ENCODE measurements around the gene MALL.
"Not testable (repeated sequence)": the region's sequence is repeated elsewhere in the genome, so short reads cannot be mapped to it uniquely, and the experiment has no call there.

Gene MALL

DNA sequence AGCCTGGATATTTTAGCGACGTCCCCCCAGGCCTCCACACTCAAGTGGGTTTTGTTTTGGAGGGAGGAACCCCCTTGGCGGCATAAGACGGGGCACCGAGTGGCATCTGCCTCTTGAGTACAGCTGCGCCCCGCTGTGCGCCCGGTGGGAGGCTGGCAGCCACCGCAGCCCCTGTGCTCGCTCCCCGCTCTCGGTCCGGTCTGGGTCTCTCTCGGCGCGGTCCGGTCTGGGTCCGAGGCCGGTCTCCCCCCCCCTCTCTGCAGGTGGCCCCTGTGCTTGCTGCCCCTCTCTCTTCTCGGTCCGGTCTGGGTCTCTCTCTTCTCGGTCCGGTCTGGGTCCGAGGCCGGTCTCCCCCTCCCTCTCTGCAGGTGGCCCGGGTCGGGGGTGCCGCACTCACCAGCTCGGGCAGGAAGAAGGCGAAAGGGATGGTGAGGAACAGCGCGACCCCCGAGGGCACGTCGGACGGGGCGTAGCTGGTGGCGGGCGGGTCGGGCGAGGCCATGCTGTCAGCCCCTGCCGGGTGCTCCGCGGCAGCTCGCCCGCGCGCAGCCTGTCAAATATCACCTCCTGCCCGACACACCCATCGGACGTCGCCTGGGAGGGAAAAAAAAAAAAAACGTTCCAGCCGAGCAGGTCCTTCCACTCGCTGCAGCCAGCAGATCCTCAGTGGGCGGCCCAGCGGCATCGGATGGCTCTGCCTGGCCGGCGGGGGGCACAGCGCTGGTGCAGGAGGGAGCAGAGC is at the start of gene MALL:
TSS of gene MALL (minus strand) at position 532 of the 742 bp plus-strand sequence. CDS start at position 502, 30 bp downstream.
- DNase-seq, result no peak
- no peaks in the 10 kb centered on the region for H3K9me3 ChIP-seq
- intact Hi-C loops (cut with DNase I; ENCODE audit: low total_unique reads), result no loop called here
- peaks cover 0 to 22% (median 17%) of the 10 kb centered on the region in 4 donors for H3K4me1 ChIP-seq
- TF ChIP-seq, protein P1, sequence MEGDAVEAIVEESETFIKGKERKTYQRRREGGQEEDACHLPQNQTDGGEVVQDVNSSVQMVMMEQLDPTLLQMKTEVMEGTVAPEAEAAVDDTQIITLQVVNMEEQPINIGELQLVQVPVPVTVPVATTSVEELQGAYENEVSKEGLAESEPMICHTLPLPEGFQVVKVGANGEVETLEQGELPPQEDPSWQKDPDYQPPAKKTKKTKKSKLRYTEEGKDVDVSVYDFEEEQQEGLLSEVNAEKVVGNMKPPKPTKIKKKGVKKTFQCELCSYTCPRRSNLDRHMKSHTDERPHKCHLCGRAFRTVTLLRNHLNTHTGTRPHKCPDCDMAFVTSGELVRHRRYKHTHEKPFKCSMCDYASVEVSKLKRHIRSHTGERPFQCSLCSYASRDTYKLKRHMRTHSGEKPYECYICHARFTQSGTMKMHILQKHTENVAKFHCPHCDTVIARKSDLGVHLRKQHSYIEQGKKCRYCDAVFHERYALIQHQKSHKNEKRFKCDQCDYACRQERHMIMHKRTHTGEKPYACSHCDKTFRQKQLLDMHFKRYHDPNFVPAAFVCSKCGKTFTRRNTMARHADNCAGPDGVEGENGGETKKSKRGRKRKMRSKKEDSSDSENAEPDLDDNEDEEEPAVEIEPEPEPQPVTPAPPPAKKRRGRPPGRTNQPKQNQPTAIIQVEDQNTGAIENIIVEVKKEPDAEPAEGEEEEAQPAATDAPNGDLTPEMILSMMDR (IDR thresholded peaks at IDR 0.05), result no peak
- peak within 1 kb of the TSS; percentile 10 to 45 for H3K27ac ChIP-seq
- peaks cover 0 to 25% of the 10 kb centered on the region in 2 donors for H3K27me3 ChIP-seq
- H3K4me3 ChIP-seq, result peak within 1 kb of the TSS; percentile 43 to 45
- no peaks in the 10 kb centered on the region for H3K36me3 ChIP-seq

DNA sequence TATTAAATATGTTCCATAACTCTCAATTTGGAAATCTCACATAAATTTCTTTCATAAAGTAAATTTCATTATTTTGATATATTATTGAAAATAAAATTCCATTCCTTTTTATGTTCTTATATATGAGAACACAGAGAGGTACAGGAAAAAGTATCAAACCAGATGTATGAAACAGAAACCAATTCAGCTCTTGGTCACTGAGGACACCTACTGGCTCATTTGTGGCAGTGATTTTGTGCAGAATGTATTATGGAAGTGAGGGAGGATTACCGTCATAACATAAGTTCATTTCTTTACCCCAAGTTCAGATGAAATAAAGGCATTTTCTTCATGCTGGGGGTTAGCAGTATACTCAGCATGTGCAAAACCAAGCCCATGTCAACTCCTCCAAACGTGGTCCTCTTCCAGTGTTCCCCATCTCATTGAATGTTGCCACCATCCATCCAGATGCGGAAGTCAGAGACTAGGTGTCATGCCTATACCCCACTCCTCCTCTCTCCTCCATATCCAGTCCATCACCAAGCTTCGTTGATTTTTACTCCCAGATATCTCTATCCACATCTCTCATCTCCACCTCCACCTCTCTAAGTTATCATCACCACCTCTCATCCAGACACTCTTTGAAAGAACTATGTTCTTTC is 41.7 kb upstream of the MALL start:
- TF ChIP-seq, protein P1 (IDR thresholded peaks at IDR 0.05), result peak; percentile 68 to 76
- Histone ChIP-seq H3K36me3 (peaks cover 0 to under 1% (median 0%) of the 10 kb centered on the region in 3 donors), H3K4me3 (no peak overlapping the region), H3K27ac (no peak overlapping the region), H3K9me3 (peaks cover 0 to 13% (median 4%) of the 10 kb centered on the region in 3 donors), H3K27me3 (no peaks in the 10 kb centered on the region), H3K4me1 (no peaks in the 10 kb centered on the region)
- DNase-seq, result no peak
- intact Hi-C loops (cut with DNase I; ENCODE audit: low total_unique reads), result no loop called here

DNA sequence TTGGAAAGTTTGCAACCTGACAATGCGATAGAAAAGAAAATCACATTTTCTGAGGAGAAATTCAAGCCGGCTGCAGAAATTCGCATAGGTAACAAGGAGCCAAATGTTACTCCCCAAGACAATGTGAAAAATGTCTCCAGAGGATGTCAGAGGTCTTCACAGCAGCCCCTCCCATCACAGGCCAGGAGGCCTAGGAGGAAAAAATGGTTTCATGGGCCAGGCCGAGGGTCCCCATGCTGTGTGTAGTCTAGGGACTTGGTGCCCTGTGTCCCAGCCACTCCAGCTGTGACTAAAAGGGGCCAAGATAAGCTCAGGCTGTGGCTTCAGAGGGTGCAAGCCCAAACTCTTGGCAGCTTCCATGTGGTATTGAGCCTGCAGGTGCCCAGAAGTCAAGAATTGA is 39.2 kb upstream of the MALL start:
- H3K27ac ChIP-seq; H3K4me3 ChIP-seq; H3K27me3 ChIP-seq; intact Hi-C loops (cut with DNase I; ENCODE audit: low total_unique reads); H3K4me1 ChIP-seq; H3K36me3 ChIP-seq; DNase-seq: not testable (repeated sequence)
- peaks cover 0 to 13% (median 4%) of the 10 kb centered on the region in 3 donors for H3K9me3 ChIP-seq

DNA sequence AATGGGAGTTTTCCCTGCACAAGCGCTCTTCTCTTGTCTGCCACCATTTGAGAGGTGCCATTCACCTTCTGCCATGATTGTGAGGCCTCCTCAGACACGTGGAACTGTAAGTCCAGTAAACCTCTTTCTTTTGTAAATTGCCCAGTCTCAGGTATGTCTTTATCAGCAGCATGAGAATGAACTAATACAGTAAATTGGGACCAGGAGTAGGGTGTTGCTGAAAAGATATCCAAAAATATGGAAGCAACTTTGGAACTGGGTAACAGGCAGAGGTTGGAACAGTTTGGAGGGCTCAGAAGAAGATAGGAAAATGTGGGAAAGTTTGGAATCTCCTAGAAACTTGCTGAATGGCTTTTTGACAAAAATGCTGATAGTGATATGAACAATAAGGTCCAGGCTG is 38.6 kb upstream of the MALL start:
- H3K36me3 ChIP-seq; H3K27me3 ChIP-seq; H3K4me3 ChIP-seq; DNase-seq; H3K27ac ChIP-seq; intact Hi-C loops (cut with DNase I; ENCODE audit: low total_unique reads): not testable (repeated sequence)
- H3K9me3 ChIP-seq, result peaks cover 0 to 13% (median 4%) of the 10 kb centered on the region in 3 donors
- H3K4me1 ChIP-seq, result peaks cover 0 to 10% (median 5%) of the 10 kb centered on the region in 4 donors

DNA sequence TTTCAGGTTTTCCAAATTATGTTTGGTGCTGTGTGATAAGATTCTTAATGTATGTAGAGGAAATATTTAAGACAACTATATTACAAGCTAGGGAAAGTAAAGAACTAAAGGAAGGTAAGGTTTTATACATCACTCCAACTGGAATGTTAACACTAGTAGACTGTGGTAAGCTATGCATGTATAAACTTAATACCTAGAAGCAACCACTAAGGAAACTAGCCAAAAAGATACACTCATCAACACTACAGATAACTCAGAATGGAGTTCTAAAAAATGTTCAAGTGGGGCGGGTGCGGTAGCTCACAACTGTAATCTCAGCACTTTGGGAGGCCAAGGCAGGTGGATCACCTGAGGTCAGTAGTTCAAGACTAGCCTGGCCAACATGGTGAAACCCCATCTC is 37.8 kb upstream of the MALL start:
- no peak overlapping the region for H3K27ac ChIP-seq
- peaks cover 0 to 13% (median 4%) of the 10 kb centered on the region in 3 donors for H3K9me3 ChIP-seq
- H3K27me3 ChIP-seq, result no peaks in the 10 kb centered on the region

DNA sequence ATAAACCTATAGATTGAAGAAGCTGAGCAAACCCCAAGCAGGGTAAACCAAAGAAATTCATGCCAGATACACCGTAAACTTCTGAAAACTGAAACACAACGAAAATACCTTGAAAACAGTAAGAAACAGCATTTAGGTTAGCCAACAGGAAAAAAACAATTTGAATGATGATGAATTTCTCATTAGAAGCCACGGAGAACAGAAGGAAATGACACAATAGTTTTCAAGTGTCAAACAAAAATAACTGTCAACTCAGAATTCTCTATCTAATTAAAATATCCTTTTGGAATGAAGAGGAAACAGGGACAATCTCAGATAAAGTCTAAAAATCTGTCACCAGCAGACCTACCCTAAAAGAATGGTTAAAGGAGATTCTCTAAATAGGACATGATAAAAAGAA is 37.3 kb upstream of the MALL start:
- Histone ChIP-seq H3K36me3 (no peaks in the 10 kb centered on the region), H3K4me3 (no peak overlapping the region), H3K9me3 (peaks cover 0 to 13% (median 4%) of the 10 kb centered on the region in 3 donors), H3K4me1 (peaks cover 0 to 13% (median 5%) of the 10 kb centered on the region in 4 donors), H3K27me3 (no peaks in the 10 kb centered on the region), H3K27ac (no peak overlapping the region)
- intact Hi-C loops (cut with DNase I; ENCODE audit: low total_unique reads), result no loop called here
- TF ChIP-seq, protein P1 (IDR thresholded peaks at IDR 0.05), result no peak
- no peak for DNase-seq

More for the DNA sequence above, 37.8 kb upstream of the MALL start:
- TF ChIP-seq, protein P1 (IDR thresholded peaks at IDR 0.05), result no peak
- Histone ChIP-seq H3K4me1 (peaks cover 0 to 13% (median 5%) of the 10 kb centered on the region in 4 donors), H3K36me3 (no peaks in the 10 kb centered on the region), H3K4me3 (no peak overlapping the region)
- DNase-seq, result no peak
- intact Hi-C loops (cut with DNase I; ENCODE audit: low total_unique reads), result no loop called here

Measured in tibial artery (tissue), 4 donors.